Stimulated activated CD4-positive, alpha-beta T cell treated with anti-CD3 and anti-CD28 coated beads, TNF-alpha, amount 100 ng/mL, for 48 hours (primary cell): Measurements from ENCODE around the gene SPEG.

Experiments
- DNase-seq, 3 donors: peaks; one replicate each; pipeline ENCODE4 v3.0.0-alpha.2; 2020; ENCODE audit warnings: low read depth in 3 of 3

The SPEG gene

DNA sequence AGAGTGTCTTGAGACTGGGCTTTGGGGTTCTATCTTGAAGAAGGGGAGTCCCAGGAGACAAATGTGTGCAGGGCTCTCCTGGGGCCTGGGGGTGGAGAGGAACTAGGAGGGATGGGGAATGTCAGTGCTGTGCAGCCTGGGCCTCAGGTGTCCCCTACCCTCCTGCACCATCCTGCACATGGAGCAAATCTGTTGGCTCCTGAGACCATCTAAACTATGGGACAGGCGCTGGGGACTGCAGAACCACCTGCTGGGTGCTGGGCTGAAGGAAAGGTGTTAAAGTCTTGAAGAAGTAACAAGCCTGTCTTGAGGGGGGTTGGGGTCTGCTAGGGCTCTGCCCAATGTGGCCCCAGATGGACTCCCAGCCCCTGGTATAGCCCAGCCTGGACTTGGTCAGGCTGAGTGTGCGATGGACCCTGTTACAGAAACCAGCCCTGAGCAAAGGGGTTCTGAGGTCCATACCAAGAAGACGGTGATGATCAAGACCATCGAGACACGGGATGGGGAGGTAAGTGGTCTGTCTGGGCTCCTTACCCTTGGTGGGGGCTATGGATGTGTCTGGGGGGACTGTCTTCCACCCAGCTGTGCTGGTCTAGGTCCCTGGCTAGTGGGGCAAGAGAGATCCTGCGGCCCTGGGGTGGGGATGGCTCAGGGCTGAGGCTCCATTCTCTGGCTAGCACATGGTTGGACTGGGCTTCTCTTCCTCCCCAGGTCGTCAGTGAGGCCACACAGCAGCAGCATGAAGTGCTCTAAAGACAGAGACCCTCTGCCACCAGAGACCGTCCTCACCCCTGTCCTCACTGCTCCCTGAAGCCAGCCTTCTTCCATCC is 9.2 kb upstream of the SPEG start:
- no peak for DNase-seq

DNA sequence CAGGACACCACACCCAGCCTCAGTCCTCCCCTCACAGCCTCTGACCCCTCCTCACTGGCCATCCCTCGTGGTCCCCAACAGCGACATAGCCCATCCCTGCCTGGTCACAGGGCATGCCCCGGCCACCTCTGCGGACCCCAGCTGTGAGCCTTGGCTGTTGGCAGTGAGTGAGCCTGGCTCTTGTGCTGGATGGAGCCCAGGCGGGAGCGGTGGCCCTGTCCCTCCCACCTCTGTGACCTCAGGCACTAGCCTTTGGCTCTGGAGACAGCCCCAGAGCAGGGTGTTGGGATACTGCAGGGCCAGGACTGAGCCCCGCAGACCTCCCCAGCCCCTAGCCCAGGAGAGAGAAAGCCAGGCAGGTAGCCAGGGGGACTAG is 8.6 kb upstream of the SPEG start:
- DNase-seq: no peak

DNA sequence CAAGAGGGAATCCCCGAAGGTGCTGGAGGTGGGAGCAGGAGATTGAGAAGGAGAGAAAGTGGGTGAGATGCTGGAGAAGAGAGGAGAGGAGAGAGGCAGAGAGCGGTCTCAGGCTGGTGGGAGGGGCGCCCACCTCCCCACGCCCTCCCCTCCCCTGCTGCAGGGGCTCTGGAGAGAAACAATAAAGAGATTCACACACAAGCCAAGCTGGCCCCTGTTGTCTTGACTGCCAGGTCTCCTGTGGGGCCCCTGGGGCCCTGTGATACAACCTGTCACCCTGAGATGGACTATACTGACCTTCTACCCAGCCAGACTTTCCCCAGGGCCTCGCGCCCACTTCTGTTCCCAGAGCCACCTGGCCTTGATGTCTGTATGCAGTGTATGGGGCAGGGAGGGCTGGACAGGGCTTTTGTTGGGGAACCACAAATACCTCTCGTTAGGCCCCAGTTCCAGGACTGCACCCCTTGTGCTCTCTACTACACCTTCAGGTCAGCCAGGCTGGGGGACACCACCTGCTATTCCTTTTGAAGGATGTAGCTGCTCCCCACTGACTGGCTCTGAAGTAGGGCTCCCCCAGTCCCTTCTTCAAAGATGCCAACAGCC is 8.0 kb upstream of the SPEG start:
- no peak for DNase-seq

DNA sequence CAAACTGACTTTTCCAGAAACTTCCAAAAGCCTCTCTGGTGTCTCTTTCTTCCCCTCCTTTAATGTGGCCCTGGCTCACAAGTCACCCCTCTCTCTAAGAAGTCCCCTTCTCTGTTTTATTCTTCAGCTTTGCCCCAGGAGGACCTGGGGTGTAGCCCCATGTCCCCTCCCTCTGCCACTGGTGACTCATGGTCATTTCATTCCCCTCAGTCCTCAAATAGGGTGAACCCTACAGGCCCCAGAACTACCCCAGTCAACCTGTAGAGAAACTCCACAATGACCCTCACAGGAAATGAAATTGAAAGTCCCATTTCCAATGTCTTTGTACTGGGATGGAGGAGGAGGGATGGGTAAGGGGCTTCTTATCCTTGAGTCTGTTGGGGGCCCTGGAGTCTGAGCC is 6.2 kb upstream of the SPEG start:
- DNase-seq: no peak

DNA sequence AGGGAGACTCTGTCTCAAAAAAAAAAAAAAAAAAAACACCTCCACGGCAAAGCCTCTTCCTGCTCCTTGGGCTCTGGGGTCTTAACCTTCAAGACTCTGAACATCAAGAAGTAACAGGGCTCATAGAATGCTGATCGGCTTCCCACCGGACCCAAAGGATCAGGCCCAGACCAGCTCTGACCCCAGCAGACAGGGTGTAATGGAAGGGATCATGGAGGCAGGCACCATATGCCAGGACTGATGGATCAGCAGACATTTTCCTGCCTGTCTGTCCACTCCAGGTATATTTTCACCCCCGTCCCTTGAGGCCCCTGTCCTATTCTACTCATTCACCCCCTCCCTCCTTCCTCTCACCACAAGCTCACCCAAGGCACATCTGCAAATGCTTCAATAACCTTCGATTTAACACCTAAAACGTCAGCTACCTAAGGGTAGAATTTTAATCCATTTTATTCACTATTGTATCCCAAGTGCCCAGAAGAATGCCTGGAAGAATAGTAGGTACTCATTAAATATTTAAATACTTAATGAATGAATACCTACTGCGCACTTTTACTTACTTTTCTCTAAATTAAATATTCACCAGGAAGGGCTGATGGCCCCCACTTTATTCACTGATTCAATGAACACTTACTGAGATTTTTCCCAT is 4.6 kb upstream of the SPEG start:
- no peak for DNase-seq

DNA sequence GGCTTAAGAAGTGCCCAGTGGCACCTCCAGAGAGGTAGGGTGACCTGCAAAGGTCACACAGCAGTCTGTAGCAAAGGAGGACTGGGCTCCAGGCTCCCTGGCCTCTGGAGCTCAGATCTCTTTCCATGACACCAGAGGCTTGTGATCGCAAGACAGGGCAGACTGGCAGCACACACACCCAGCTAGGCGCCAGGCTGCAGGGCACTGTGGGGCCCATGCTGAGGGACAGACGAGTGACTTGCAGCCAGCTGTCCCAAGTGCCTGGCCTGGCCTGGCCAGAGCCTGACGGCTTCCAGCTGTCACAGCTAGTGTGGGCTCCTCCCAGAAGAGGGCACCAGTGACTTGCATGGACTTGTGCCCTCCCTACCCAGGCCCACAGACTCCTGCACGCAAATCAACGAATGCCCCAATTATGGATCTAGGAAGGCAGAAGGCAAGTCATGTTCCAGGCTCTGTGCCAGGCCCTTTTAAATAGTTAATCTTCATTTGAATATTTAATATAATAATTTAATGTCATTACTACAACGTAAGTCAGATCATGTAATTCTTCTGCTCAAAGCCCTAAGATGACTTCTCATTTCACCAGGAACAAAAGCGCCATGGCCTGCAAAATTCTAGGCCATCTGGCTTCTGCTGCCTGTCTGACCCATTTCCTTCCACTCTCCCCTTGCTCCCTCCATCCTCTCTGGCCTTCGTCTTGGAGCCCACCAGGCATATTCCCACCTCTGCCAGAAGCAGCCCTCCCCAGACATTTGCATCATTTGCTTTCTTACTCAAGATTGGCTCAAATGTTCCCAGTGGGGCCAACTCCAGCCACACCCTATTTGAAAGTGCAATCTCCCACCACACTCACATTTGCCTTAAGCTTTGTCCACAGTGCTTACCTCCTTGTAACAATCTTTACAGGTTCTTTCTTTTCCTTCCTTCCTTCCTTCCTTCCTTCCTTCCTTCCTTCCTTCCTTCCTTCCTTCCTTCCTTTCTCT is 3.7 kb upstream of the SPEG start:
- no peak for DNase-seq

DNA sequence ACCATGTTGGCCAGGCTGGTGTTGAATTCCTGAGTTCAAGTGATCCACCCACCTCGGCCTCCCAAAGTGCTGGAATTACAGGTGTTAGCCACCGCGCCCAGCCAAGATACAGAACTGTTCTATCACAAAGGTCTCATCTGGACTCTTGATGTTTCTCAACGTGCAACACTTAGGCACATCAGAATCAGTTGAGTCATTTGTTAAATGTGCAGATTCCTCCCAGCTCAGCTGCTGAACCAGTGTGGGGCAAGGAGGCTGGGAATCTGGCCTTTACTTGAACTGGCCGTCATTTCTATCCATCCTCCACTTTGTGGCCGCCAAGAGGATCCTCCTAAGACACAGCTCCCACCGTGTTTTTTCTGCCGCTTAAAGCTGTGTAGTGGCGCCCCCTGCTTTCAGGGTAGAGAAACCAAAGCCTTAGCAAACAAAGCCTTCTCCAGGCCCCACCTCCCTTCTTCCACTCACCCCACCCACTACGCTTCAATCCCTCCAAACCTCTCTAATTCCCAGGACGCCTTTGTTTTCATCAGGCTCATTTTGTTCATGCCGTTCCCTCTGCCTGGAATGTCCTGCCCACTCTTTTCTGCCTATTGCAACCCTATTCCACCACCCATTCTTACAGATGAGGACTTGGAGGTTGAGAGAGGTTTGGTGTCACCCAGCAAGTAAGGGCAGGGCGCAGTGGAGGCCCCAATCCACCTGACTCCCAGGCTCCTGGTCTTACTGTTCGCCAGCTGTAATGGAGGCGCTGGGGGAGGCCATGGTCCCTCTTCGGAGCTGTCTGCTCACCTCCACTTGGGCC is 776 bp upstream of the SPEG start:
- DNase-seq: peak in 1 of 3 donors; percentile 43

DNA sequence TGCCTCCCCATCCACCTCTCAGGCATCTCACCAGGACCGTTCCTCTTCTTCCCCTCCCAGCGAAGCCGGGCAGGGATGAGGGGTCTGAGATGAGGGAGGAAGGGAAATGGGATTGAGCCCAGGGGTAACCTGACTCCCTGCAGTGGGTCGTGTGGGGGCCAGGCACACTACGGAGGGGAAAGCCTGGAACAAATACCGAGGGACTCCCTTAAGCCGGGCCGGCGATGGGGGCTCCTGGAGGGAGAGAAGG is 250 bp upstream of the SPEG start:
- DNase-seq: no peak

DNA sequence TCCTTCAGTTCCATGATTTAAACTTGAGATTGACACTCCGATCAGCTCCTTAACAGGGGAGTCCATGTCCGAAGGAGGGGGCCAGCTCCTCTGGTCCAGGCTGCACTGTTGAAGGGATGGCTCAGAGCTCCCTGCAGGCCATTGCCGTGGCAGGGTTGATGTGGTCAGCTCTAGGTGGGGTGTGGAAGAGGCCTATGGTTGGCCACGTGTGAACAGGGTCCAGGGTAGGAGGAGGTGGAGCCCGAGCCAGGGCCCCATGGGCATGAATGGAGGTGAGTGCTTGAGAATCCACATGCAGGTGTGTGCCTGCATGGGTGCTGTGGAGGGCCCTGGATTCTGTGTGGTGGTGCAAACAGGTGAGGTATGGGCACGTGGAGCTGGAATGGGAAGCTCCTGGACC is 1.1 kb downstream of the SPEG start:
- DNase-seq: no peak

DNA sequence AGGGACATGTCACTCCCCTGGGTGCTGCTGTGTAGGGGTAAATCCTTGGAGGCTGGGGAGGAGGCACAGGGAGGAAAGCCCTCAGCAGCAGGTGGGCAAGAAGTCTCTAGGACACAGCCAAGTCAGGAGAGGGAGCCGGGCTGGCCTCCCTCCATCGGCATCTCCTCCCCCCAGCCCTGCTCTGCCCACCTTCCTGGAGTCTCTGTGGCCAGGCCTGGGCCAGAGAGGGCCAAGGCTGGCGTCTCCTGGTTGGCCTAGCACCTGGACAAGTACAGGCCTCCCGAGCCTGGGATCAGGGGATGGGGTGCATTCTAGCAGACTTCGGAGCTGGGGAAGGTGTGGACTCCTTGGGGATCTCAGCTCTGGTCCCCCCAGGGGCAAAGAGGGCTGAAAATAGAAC is 1.8 kb downstream of the SPEG start:
- no peak for DNase-seq

DNA sequence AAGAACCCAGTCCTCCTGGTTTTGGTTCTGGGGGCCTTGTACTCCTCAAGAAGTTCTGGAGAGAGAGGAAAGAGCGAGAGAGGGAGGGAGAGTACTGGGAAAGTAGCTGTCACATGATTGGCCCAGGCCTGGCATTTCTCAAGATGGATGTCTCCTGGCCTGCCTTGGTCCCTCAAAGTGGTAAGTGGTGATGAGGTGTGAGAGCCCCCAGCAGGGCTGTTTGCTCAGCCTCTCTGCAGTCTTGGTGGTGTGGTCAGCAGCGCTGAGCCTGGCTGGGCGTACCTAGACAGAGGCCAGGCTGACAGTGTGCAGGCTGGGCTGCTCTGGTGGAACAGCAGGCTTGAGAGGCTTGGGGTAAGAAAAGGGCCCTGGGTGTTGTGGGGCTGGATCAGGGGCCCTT is 2.5 kb downstream of the SPEG start:
- DNase-seq: no peak

DNA sequence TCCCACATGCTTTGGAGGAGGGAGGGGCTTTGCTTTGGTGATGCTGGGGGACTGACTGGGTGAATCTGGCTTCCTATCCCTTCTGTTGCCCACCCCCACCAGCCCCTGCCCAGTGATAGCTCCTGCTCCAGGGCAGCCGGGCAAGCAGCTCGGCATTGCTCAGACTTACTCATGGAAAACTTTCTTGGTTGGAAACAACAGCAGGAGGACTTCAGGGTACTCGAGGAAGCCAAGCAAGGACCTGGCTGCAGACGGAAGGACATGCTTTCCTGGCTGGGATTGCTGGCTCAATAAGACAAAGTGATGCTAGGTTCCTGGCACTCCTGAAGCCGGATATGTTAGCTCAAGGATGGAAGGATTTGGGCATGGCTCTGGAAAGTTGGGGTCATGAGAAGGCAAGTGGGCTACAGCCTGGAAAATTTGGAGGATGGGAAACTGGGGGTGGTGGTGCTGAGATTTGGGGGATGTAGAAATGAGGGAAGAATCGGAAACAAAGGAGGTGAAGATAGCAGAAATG is 3.1 kb downstream of the SPEG start:
- no peak for DNase-seq

DNA sequence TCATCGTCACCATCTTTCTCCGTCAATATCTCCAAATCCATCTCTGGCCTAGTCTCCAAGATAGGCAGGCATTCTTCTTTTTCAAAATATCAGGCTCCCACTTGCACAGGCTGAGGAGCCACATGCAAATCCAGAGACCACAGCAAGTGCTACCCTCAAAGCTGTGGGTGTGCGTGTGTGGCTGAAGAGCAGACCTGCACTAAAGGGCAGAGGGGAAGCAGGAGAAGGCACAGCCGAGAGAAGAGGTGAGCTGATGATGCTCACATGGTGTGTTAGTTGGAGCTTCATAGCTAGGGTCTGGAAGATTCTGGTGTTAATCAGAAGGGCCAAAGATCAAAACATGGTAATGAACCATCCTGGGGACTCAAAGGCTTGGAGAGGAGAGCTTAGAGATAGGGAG is 3.8 kb downstream of the SPEG start:
- no peak for DNase-seq

DNA sequence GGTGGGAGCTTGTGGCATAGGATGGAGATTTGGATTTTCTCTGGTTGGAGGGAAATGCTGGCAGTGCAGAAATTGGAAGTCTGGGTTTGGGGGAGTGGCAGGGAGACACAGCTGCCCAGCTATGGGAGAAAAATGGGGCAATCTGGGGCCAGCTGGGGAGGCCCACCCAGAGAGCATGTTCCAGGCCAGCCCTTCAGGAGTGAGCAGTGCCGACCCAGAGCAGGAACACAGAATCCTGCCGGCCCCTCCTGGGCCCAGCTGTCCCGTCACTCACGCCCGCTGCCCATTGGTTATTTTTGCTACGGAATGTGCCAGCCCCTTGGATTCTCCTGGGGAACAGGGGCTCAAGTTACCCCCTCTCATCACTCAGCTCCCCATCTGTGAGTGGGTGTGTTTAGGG is 4.9 kb downstream of the SPEG start:
- no peak for DNase-seq

DNA sequence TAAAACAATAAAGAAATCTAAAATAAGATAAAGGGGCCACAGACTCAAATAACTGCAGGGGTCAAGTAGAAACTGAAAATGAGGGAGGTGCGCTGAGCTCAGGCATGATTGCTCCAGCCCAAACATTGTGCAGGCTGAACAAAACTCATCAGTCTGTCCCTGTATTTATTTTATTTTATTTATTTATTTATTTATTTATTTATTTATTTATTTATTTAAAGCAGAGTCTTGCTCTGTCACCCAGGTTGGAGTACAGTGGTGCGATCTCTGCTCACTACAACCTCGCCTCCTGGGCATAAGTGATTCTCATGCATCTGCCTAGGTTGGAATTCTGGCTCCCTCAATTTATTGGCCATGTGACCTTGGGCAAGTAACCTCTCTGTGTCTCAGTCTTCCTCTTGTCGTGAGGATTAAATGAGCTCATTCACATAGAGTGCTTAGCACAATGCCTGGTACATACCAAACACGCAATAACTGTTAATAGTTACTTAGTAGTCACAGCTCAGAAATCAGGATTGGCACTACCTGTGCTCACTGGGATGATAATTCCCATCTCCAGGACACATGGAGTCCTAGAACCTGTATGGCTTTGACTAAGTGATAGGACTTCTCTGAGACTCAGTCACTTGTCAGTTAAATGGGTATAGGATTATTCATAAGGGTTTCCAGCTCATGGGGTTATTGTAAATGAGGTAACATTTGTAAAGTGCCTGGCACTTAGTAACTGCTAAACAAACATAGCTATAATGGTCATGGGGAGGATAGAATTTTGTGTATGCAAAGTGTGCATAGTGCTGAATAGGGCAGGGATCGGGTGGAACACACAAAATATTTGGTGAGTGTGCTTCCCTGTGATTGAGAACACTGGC is 6.0 kb downstream of the SPEG start:
- DNase-seq: no peak

DNA sequence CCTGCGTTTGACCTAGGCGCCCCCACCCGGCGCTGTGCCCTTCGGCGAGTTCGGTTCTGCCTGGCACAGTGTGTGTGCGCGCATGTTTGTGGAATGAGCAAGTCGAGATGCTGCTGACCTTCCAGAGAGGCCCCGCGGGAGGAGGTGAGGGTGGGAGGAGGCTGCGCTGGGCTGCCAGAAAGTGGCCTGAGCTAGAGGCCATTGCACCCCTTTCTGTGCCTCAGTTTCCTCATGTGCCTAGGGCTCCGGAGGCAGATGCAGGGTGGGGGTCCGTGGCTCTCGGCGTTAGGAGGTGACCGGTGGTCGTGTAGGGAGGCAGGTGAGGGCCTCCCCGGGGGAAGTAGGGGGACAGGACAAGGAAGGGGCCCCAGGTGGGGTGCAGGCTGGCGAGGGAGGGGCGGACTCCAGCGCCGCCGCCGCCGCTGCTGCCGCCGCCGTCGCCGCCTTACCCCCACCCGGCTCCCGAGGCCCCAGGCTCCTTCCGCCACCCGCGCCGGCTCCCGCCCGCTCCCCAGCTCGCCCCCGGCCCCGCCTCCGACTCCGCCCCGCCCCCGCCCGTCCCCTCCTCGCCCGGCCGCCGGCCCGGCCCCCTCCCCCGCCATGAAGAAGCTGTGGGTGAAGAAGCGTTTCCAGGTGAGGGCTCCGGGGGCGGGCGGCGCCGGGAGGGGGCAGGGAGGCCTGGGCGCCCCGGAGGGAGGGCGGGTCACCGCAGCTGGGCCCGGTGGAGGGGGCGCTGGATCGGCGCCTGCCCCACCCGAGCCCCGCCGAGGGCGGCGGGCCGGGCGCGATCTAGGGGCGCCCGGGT is 7.0 kb downstream of the SPEG start:
- peak in 1 of 3 donors; percentile 40 for DNase-seq

DNA sequence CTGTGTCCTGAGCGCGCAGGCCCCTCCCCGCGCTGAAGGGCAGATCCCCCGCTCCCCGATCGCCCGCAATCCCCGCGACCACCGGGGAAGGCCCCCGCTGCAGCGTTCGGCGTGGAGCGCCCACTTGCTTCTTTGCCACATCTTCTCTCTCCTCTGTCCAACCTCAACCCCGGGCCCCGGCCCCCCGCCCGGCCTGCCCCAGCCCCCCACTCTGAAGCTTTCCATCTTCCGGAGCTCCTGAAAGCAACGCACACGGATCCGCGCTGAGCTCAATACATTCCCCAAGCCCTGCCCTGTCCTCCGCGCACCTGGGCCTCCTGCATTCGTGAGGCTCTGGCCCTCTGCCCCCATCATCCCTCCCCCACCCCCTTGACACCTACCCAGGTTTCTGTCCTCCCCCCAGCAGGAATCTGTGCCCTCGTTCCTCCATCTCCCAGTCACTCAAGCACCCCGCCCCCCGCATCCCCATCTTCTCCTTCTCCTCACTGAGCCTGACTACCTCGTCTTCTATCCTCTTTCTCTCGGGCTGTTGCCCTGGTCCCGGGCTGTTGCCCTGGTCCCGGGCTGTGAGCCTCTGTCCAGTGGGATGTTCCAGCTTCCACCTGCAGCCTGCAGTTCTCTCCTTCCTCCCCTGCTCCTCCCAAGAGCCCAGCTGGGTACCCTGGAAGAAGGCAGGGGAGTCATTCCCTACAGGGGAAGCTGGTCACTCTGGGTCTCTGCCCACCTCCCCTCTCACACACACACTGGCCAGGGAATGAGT is 7.8 kb downstream of the SPEG start:
- no peak for DNase-seq

DNA sequence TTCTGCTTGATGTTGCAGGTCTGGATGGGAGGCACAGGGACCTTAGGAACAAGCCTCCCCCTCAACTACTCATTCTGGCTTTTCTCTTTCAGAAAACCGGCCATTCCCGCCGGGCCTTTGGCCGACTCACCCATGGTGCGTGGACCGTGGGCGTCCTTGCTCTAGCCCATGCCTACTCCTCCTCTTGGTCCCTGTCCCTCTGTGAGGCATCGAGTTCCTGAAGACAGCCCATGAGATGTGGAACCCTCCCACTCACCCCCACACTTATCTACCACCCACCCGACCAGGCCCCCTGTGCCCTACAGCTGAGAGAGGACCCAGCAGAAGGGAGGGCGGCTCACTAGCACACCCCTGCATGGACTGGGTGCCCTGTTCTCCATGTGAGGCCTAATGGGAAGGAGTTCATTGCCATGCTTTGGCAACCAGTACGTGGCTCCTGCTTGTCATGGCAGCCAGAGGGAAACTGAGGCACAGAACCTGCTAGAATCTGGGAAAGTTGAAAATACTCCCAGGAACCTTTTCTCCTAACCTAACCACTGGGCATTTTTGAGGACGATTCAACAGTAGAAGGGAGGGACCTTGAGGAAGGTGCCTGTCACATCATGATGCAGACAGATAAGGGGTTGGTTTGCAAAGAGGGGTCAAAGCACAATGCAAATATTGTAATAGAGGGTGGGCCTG is 8.5 kb downstream of the SPEG start:
- DNase-seq: no peak
